AG20443 (cell line): ENCODE measurements around the gene SSR2.
"Not testable (repeated sequence)": the region's sequence is repeated elsewhere in the genome, so short reads cannot be mapped to it uniquely, and the experiment has no call there.

Source experiments
- DNase-seq: peaks from one replicate; pipeline ENCODE4 v3.0.0; 2012; ENCODE audit warnings: low spot score, mixed read lengths

The SSR2 gene

GRCh38 chr1:155993595-155993994, 27.2 kb downstream of the SSR2 start:
- DNase-seq: no peak

- no peak for DNase-seq
Measured at GRCh38 chr1:155990005-155990739, 30.6 kb downstream of the SSR2 start.

GRCh38 chr1:155989242-155990004, 31.3 kb downstream of the SSR2 start:
- DNase-seq: peak; percentile 83

GRCh38 chr1:155984903-155985645, 35.7 kb downstream of the SSR2 start:
- not testable (repeated sequence) for DNase-seq

- DNase-seq: no peak
Measured at GRCh38 chr1:155984341-155984740, 36.4 kb downstream of the SSR2 start.

GRCh38 chr1:155983191-155984024, 37.3 kb downstream of the SSR2 start:
- DNase-seq: peak; percentile 89

GRCh38 chr1:155982106-155982505, 38.6 kb downstream of the SSR2 start:
- DNase-seq: no peak

- peak; percentile 78 for DNase-seq
Measured at GRCh38 chr1:155981266-155982088, 39.3 kb downstream of the SSR2 start.

- no peak for DNase-seq
Measured at GRCh38 chr1:155979597-155980343, 41.0 kb downstream of the SSR2 start.

GRCh38 chr1:155978973-155979429, 41.8 kb downstream of the SSR2 start:
- no peak for DNase-seq

GRCh38 chr1:155978325-155978972, 42.3 kb downstream of the SSR2 start, which contains the start of gene ARHGEF2:
ARHGEF2 (minus strand) TSS chr1:155978547; CDS start chr1:155978427, 120 bp downstream.
- peak; percentile 70 for DNase-seq

- peak; percentile 60 for DNase-seq
Measured at GRCh38 chr1:155977690-155978324, 42.9 kb downstream of the SSR2 start.

- DNase-seq: no peak
Measured at GRCh38 chr1:155976913-155977689, 43.6 kb downstream of the SSR2 start.

GRCh38 chr1:155976062-155976912, 44.5 kb downstream of the SSR2 start:
- DNase-seq: peak; percentile 75

GRCh38 chr1:155975375-155976061, 45.2 kb downstream of the SSR2 start:
- DNase-seq: no peak
